Measurements from ENCODE around the gene MINK1. TPM values are rescaled to one million over a fixed set of nuclear protein-coding genes. Genes with fewer than 3 reads are reported as not detected.

Gene MINK1
- 10.2 TPM for total RNA-seq
- polyA plus RNA-seq = 83.8 TPM
- long read RNA-seq, donor 1 = 0 reads
- long read RNA-seq, donor 2 = 0 reads
- long read RNA-seq, donor 3, full-length matches to known transcripts = 1 of 11 reads
- long read RNA-seq, donor 3, partial matches to known transcripts = 10 of 11 reads
- long read RNA-seq, donor 3, other reads (novel, unspliced or antisense) = 0 of 11 reads
- long read RNA-seq, donor 4 = 0 reads
- long read RNA-seq, donor 5, full-length matches to known transcripts = 1 of 1 reads
- long read RNA-seq, donor 5, partial matches to known transcripts = 0 of 1 reads
- long read RNA-seq, donor 5, other reads (novel, unspliced or antisense) = 0 of 1 reads
- long read RNA-seq, donor 6, partial matches to known transcripts = 14 of 14 reads
- long read RNA-seq, donor 6, other reads (novel, unspliced or antisense) = 0 of 14 reads
- long read RNA-seq, donor 7 = 0 reads
- long read RNA-seq, donor 8 = 0 reads
- long read RNA-seq, donor 9 = 0 reads
- long read RNA-seq, donor 10 = 0 reads

GRCh38 chr17:4833178-4833940 lies at the start of gene MINK1:
Gene MINK1 (plus strand): TSS chr17:4833340. CDS start chr17:4833584, 244 bp downstream.
- Histone ChIP-seq H3K9me3 (ENCODE audit: control insufficient read depth in 2 of 2, insufficient read depth in 1 of 2, low read length in 1 of 2) (no peaks in the 10 kb centered on the region), H3K4me1 (ENCODE audit: control insufficient read depth in 2 of 2, insufficient read depth in 2 of 2, low read length in 2 of 2) (peaks cover 10 to 22% of the 10 kb centered on the region in 2 donors), H3K27me3 (ENCODE audit: control insufficient read depth in 2 of 2, insufficient read depth in 1 of 2, low read length in 1 of 2) (peaks cover 0 to 2% of the 10 kb centered on the region in 2 donors), H3K36me3 (ENCODE audit: control insufficient read depth in 2 of 2, insufficient read depth in 2 of 2, low read length in 1 of 2) (peaks cover 5 to 7% of the 10 kb centered on the region in 2 donors), H3K27ac (ENCODE audit: low read depth in 1 of 2, low read length in 1 of 2) (peak within 1 kb of the TSS; percentile 60 to 86), H3K4me3 (ENCODE audit: low read length in 2 of 2) (peak within 1 kb of the TSS; percentile 61 to 92)
- DNase-seq (ENCODE audit: low read depth in 6 of 9, low spot score in 9 of 9) = peak; percentile 67 to 96 (median 88)
- under 1% methylated on average over 91 of the region's 91 CpGs for WGBS

GRCh38 chr17:4785311-4786105 lies 47.6 kb upstream of the MINK1 start:
- DNase-seq (ENCODE audit: low read depth in 6 of 9, low spot score in 9 of 9) = no peak
- WGBS = 8% methylated on average over 61 of the region's 61 CpGs
- H3K4me3 ChIP-seq (ENCODE audit: low read length in 2 of 2) = no peak overlapping the region
- H3K36me3 ChIP-seq (ENCODE audit: control insufficient read depth in 2 of 2, insufficient read depth in 2 of 2, low read length in 1 of 2) = no peaks in the 10 kb centered on the region
- H3K27me3 ChIP-seq (ENCODE audit: control insufficient read depth in 2 of 2, insufficient read depth in 1 of 2, low read length in 1 of 2) = peaks cover 76 to 94% of the 10 kb centered on the region in 2 donors
- peaks cover 0 to 8% of the 10 kb centered on the region in 2 donors for H3K9me3 ChIP-seq (ENCODE audit: control insufficient read depth in 2 of 2, insufficient read depth in 1 of 2, low read length in 1 of 2)
- no peak overlapping the region for H3K27ac ChIP-seq (ENCODE audit: low read depth in 1 of 2, low read length in 1 of 2)
- H3K4me1 ChIP-seq (ENCODE audit: control insufficient read depth in 2 of 2, insufficient read depth in 2 of 2, low read length in 2 of 2) = peaks cover 8 to 26% of the 10 kb centered on the region in 2 donors

- H3K4me1 ChIP-seq (ENCODE audit: control insufficient read depth in 2 of 2, insufficient read depth in 2 of 2, low read length in 2 of 2) = peaks cover 9 to 29% of the 10 kb centered on the region in 2 donors
- no peak for DNase-seq (ENCODE audit: low read depth in 6 of 9, low spot score in 9 of 9)
- no peak within 1 kb of the TSS for H3K4me3 ChIP-seq (ENCODE audit: low read length in 2 of 2)
- H3K27me3 ChIP-seq (ENCODE audit: control insufficient read depth in 2 of 2, insufficient read depth in 1 of 2, low read length in 1 of 2) = peaks cover 81 to 95% of the 10 kb centered on the region in 2 donors
- H3K9me3 ChIP-seq (ENCODE audit: control insufficient read depth in 2 of 2, insufficient read depth in 1 of 2, low read length in 1 of 2) = peaks cover 0 to 8% of the 10 kb centered on the region in 2 donors
- H3K36me3 ChIP-seq (ENCODE audit: control insufficient read depth in 2 of 2, insufficient read depth in 2 of 2, low read length in 1 of 2) = no peaks in the 10 kb centered on the region
- 5% methylated on average over 24 of the region's 24 CpGs for WGBS
- H3K27ac ChIP-seq (ENCODE audit: low read depth in 1 of 2, low read length in 1 of 2) = peak within 1 kb of the TSS in 1 of 2 donors; percentile 42
Observed at GRCh38 chr17:4786106-4786511, 47.0 kb upstream of the MINK1 start, which contains the start of gene VMO1. Gene VMO1 (minus strand): TSS chr17:4786364. CDS start chr17:4786352, 12 bp downstream.

GRCh38 chr17:4786516-4786915 lies 46.6 kb upstream of the MINK1 start:
- WGBS = 18% methylated on average over 6 of the region's 6 CpGs
- H3K4me3 ChIP-seq (ENCODE audit: low read length in 2 of 2) = no peak overlapping the region
- H3K27me3 ChIP-seq (ENCODE audit: control insufficient read depth in 2 of 2, insufficient read depth in 1 of 2, low read length in 1 of 2) = peaks cover 84 to 99% of the 10 kb centered on the region in 2 donors
- peaks cover 9 to 29% of the 10 kb centered on the region in 2 donors for H3K4me1 ChIP-seq (ENCODE audit: control insufficient read depth in 2 of 2, insufficient read depth in 2 of 2, low read length in 2 of 2)
- no peak for DNase-seq (ENCODE audit: low read depth in 6 of 9, low spot score in 9 of 9)
- peak overlapping the region in 1 of 2 donors; percentile 42 for H3K27ac ChIP-seq (ENCODE audit: low read depth in 1 of 2, low read length in 1 of 2)
- no peaks in the 10 kb centered on the region for H3K36me3 ChIP-seq (ENCODE audit: control insufficient read depth in 2 of 2, insufficient read depth in 2 of 2, low read length in 1 of 2)
- H3K9me3 ChIP-seq (ENCODE audit: control insufficient read depth in 2 of 2, insufficient read depth in 1 of 2, low read length in 1 of 2) = peaks cover 0 to 8% of the 10 kb centered on the region in 2 donors

GRCh38 chr17:4788159-4788806 lies 44.9 kb upstream of the MINK1 start:
- H3K27me3 ChIP-seq (ENCODE audit: control insufficient read depth in 2 of 2, insufficient read depth in 1 of 2, low read length in 1 of 2) = peaks cover 79 to 99% of the 10 kb centered on the region in 2 donors
- 80% methylated on average over 14 of the region's 14 CpGs for WGBS

GRCh38 chr17:4788807-4789700 lies 44.1 kb upstream of the MINK1 start, which contains the start of gene GLTPD2:
Gene GLTPD2 (plus strand): TSS chr17:4788964. CDS start chr17:4789012, 48 bp downstream.
- Histone ChIP-seq H3K27ac (ENCODE audit: low read depth in 1 of 2, low read length in 1 of 2) (peak within 1 kb of the TSS; percentile 56 to 86), H3K4me1 (ENCODE audit: control insufficient read depth in 2 of 2, insufficient read depth in 2 of 2, low read length in 2 of 2) (peaks cover 9 to 29% of the 10 kb centered on the region in 2 donors), H3K9me3 (ENCODE audit: control insufficient read depth in 2 of 2, insufficient read depth in 1 of 2, low read length in 1 of 2) (peaks cover 0 to 8% of the 10 kb centered on the region in 2 donors), H3K36me3 (ENCODE audit: control insufficient read depth in 2 of 2, insufficient read depth in 2 of 2, low read length in 1 of 2) (no peaks in the 10 kb centered on the region), H3K4me3 (ENCODE audit: low read length in 2 of 2) (peak within 1 kb of the TSS; percentile 43 to 66), H3K27me3 (ENCODE audit: control insufficient read depth in 2 of 2, insufficient read depth in 1 of 2, low read length in 1 of 2) (peaks cover 71 to 92% of the 10 kb centered on the region in 2 donors)
- no peak for DNase-seq (ENCODE audit: low read depth in 6 of 9, low spot score in 9 of 9)
- 18% methylated on average over 62 of the region's 62 CpGs for WGBS

More at GRCh38 chr17:4788159-4788806, 44.9 kb upstream of the MINK1 start:
- Histone ChIP-seq H3K4me3 (ENCODE audit: low read length in 2 of 2) (peak overlapping the region in 1 of 2 donors; percentile 43), H3K27ac (ENCODE audit: low read depth in 1 of 2, low read length in 1 of 2) (peak overlapping the region; percentile 25 to 56), H3K4me1 (ENCODE audit: control insufficient read depth in 2 of 2, insufficient read depth in 2 of 2, low read length in 2 of 2) (peaks cover 9 to 29% of the 10 kb centered on the region in 2 donors), H3K36me3 (ENCODE audit: control insufficient read depth in 2 of 2, insufficient read depth in 2 of 2, low read length in 1 of 2) (no peaks in the 10 kb centered on the region), H3K9me3 (ENCODE audit: control insufficient read depth in 2 of 2, insufficient read depth in 1 of 2, low read length in 1 of 2) (peaks cover 0 to 8% of the 10 kb centered on the region in 2 donors)
- no peak for DNase-seq (ENCODE audit: low read depth in 6 of 9, low spot score in 9 of 9)

- peak in 1 of 9 donors; percentile 23 for DNase-seq (ENCODE audit: low read depth in 6 of 9, low spot score in 9 of 9)
- Histone ChIP-seq H3K4me1 (ENCODE audit: control insufficient read depth in 2 of 2, insufficient read depth in 2 of 2, low read length in 2 of 2) (peaks cover 9 to 29% of the 10 kb centered on the region in 2 donors), H3K27ac (ENCODE audit: low read depth in 1 of 2, low read length in 1 of 2) (peak overlapping the region; percentile 56 to 86), H3K4me3 (ENCODE audit: low read length in 2 of 2) (peak overlapping the region; percentile 43 to 66), H3K27me3 (ENCODE audit: control insufficient read depth in 2 of 2, insufficient read depth in 1 of 2, low read length in 1 of 2) (peaks cover 68 to 87% of the 10 kb centered on the region in 2 donors), H3K36me3 (ENCODE audit: control insufficient read depth in 2 of 2, insufficient read depth in 2 of 2, low read length in 1 of 2) (no peaks in the 10 kb centered on the region), H3K9me3 (ENCODE audit: control insufficient read depth in 2 of 2, insufficient read depth in 1 of 2, low read length in 1 of 2) (peaks cover 0 to 8% of the 10 kb centered on the region in 2 donors)
- WGBS = under 1% methylated on average over 25 of the region's 25 CpGs
Observed at GRCh38 chr17:4789701-4789950, 43.5 kb upstream of the MINK1 start.
